ENCODE data around the gene KRTAP27-1. TPM values are rescaled to one million over a fixed set of nuclear protein-coding genes. Genes with fewer than 3 reads are reported as not detected.

Gene KRTAP27-1
- total and polyA plus RNA-seq, 2 experiments from 2014 or later, result not detected

GRCh38 chr21:30305136-30305535 is 32.4 kb downstream of the KRTAP27-1 start:
- ATAC-seq, result no peak
- Mint-ChIP-seq H3K4me1 (no peaks in the 10 kb centered on the region), H3K36me3 (ENCODE audit: low read depth) (no peaks in the 10 kb centered on the region), H3K27me3 (ENCODE audit: insufficient read depth, low read depth, poor library complexity) (no peaks in the 10 kb centered on the region), H3K27ac (no peak overlapping the region), H3K9me3 (no peaks in the 10 kb centered on the region), H3K4me3 (no peak overlapping the region)
- Histone ChIP-seq H2AFZ (no peak overlapping the region), H3K79me2 (replicated peaks; ENCODE audit: insufficient read depth) (no peaks in the 10 kb centered on the region), H3K36me3 (ENCODE audit: insufficient read depth) (no peaks in the 10 kb centered on the region), H3K4me2 (no peak overlapping the region), H3K9me2 (ENCODE audit: insufficient read depth) (no peaks in the 10 kb centered on the region), H3K27me3 (ENCODE audit: insufficient read depth) (no peaks in the 10 kb centered on the region), H3K27ac (ENCODE audit: low read depth) (no peak overlapping the region), H3K4me1 (ENCODE audit: insufficient read depth) (no peaks in the 10 kb centered on the region), H3F3A (replicated peaks; ENCODE audit: low read depth) (no peaks in the 10 kb centered on the region), H4K20me1 (replicated peaks; ENCODE audit: insufficient read depth) (no peaks in the 10 kb centered on the region), H3K4me3 (no peak overlapping the region)
- DNase-seq (ENCODE audit: low spot score), result no peak
- TF ChIP-seq ETS1 (IDR thresholded peaks at IDR 0.05), result no peak
- TF ChIP-seq JUNB (IDR thresholded peaks at IDR 0.05; ENCODE audit: unreplicated experiment), result no peak
- no peak for TF ChIP-seq CTCF (conservative IDR thresholded peaks at IDR 0.05; ENCODE audit: low read depth in 2 of 2)
- no peak for TF ChIP-seq STAT1 (IDR thresholded peaks at IDR 0.05; ENCODE audit: unreplicated experiment)
- no peak for TF ChIP-seq EZH2phosphoT487 (IDR thresholded peaks at IDR 0.05; ENCODE audit: unreplicated experiment)
- TF ChIP-seq POLR2AphosphoS5 (IDR thresholded peaks at IDR 0.05; ENCODE audit: low read depth), result no peak
- TF ChIP-seq ZNF114 (CRISPR knock-in tag; IDR thresholded peaks at IDR 0.05), result no peak
- no peak for TF ChIP-seq ZNF331 (CRISPR knock-in tag; IDR thresholded peaks at IDR 0.05; ENCODE audit: low read depth)
- no peak for TF ChIP-seq EZH2 (IDR thresholded peaks at IDR 0.05; ENCODE audit: low read depth, unreplicated experiment)
- TF ChIP-seq CREB1 (CRISPR knock-in tag; IDR thresholded peaks at IDR 0.05; ENCODE audit: low read depth), result no peak
- TF ChIP-seq NANOG (IDR thresholded peaks at IDR 0.05; ENCODE audit: borderline replicate concordance), result no peak
- TF ChIP-seq, protein P1, sequence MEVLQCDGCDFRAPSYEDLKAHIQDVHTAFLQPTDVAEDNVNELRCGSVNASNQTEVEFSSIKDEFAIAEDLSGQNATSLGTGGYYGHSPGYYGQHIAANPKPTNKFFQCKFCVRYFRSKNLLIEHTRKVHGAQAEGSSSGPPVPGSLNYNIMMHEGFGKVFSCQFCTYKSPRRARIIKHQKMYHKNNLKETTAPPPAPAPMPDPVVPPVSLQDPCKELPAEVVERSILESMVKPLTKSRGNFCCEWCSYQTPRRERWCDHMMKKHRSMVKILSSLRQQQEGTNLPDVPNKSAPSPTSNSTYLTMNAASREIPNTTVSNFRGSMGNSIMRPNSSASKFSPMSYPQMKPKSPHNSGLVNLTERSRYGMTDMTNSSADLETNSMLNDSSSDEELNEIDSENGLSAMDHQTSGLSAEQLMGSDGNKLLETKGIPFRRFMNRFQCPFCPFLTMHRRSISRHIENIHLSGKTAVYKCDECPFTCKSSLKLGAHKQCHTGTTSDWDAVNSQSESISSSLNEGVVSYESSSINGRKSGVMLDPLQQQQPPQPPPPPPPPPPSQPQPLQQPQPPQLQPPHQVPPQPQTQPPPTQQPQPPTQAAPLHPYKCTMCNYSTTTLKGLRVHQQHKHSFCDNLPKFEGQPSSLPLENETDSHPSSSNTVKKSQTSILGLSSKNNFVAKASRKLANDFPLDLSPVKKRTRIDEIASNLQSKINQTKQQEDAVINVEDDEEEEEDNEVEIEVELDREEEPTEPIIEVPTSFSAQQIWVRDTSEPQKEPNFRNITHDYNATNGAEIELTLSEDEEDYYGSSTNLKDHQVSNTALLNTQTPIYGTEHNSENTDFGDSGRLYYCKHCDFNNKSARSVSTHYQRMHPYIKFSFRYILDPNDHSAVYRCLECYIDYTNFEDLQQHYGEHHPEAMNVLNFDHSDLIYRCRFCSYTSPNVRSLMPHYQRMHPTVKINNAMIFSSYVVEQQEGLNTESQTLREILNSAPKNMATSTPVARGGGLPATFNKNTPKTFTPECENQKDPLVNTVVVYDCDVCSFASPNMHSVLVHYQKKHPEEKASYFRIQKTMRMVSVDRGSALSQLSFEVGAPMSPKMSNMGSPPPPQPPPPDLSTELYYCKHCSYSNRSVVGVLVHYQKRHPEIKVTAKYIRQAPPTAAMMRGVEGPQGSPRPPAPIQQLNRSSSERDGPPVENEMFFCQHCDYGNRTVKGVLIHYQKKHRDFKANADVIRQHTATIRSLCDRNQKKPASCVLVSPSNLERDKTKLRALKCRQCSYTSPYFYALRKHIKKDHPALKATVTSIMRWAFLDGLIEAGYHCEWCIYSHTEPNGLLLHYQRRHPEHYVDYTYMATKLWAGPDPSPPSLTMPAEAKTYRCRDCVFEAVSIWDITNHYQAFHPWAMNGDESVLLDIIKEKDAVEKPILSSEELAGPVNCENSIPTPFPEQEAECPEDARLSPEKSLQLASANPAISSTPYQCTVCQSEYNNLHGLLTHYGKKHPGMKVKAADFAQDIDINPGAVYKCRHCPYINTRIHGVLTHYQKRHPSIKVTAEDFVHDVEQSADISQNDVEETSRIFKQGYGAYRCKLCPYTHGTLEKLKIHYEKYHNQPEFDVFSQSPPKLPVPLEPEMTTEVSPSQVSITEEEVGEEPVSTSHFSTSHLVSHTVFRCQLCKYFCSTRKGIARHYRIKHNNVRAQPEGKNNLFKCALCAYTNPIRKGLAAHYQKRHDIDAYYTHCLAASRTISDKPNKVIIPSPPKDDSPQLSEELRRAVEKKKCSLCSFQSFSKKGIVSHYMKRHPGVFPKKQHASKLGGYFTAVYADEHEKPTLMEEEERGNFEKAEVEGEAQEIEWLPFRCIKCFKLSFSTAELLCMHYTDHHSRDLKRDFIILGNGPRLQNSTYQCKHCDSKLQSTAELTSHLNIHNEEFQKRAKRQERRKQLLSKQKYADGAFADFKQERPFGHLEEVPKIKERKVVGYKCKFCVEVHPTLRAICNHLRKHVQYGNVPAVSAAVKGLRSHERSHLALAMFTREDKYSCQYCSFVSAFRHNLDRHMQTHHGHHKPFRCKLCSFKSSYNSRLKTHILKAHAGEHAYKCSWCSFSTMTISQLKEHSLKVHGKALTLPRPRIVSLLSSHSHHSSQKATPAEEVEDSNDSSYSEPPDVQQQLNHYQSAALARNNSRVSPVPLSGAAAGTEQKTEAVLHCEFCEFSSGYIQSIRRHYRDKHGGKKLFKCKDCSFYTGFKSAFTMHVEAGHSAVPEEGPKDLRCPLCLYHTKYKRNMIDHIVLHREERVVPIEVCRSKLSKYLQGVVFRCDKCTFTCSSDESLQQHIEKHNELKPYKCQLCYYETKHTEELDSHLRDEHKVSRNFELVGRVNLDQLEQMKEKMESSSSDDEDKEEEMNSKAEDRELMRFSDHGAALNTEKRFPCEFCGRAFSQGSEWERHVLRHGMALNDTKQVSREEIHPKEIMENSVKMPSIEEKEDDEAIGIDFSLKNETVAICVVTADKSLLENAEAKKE (CRISPR knock-in tag; IDR thresholded peaks at IDR 0.05), result no peak

All from GM23338 (cell line).